Measurements from ENCODE around the gene IL13.

- TF ChIP-seq EZH2 (IDR thresholded peaks at IDR 0.05; ENCODE audit: borderline replicate concordance, low read depth, low read length, severe bottlenecking) (no peak), CTCF (IDR thresholded peaks at IDR 0.05; ENCODE audit: borderline replicate concordance, extremely low read depth, low read length, poor library complexity, severe bottlenecking) (no peak)
These were observed 16.1 kb downstream of the IL13 start, which contains the start of gene IL4 for GRCh38 chr5:132673939-132674630.
